ENCODE measurements around the gene GOLGB1. TPM values are rescaled to one million over a fixed set of nuclear protein-coding genes. Genes with fewer than 3 reads are reported as not detected.

The GOLGB1 gene
- total RNA-seq, 1 donor from 2014 or later, result 44.7 TPM

GRCh38 chr3:121759541-121760202 is 10.1 kb upstream of the GOLGB1 start:
- H3K27me3 Mint-ChIP-seq, result no peaks in the 10 kb centered on the region
- intact Hi-C loops (cut with micrococcal nuclease), result no loop called here
- DNase-seq, result no peak
- CTCF ChIA-PET, result no interaction called here
- H3K27ac Mint-ChIP-seq, result no peak overlapping the region
- no peaks in the 10 kb centered on the region for H3K36me3 Mint-ChIP-seq (ENCODE audit: low read depth)
- peak; percentile 28 for ATAC-seq (ENCODE audit: low read depth)
- no peaks in the 10 kb centered on the region for H3K9me3 Mint-ChIP-seq
- POLR2A ChIA-PET, result interaction anchor here (1.6 to 2.1 kb wide), 2 partner anchors 9 to 75 kb away, joined by 5 to 7 read pairs; partner anchors contain the start of genes EAF2, GOLGB1 and IQCB1
- no peak for TF ChIP-seq CTCF (IDR thresholded peaks at IDR 0.05)
- peaks cover 15% of the 10 kb centered on the region for H3K4me1 Mint-ChIP-seq
- H3K4me3 Mint-ChIP-seq, result no peak overlapping the region

- H3K4me1 Mint-ChIP-seq, result peaks cover 15% of the 10 kb centered on the region
- no peak overlapping the region for H3K27ac Mint-ChIP-seq
- CTCF ChIA-PET, result no interaction called here
Measured at GRCh38 chr3:121758727-121759450, 9.3 kb upstream of the GOLGB1 start.

GRCh38 chr3:121757812-121758545 is 8.4 kb upstream of the GOLGB1 start:
- H3K27me3 Mint-ChIP-seq, result no peaks in the 10 kb centered on the region
- intact Hi-C loops (cut with micrococcal nuclease), result no loop called here
- CTCF ChIA-PET, result no interaction called here

More at GRCh38 chr3:121758727-121759450, 9.3 kb upstream of the GOLGB1 start:
- Mint-ChIP-seq H3K27me3 (no peaks in the 10 kb centered on the region), H3K9me3 (no peaks in the 10 kb centered on the region), H3K4me3 (no peak overlapping the region), H3K36me3 (ENCODE audit: low read depth) (no peaks in the 10 kb centered on the region)
- TF ChIP-seq CTCF (IDR thresholded peaks at IDR 0.05), result no peak
- intact Hi-C loops (cut with micrococcal nuclease), result no loop called here
- no peak for ATAC-seq (ENCODE audit: low read depth)
- no peak for DNase-seq
- POLR2A ChIA-PET, result interaction anchor here (0.5 to 1.6 kb wide), 2 partner anchors 9 to 129 kb away, joined by 3 to 7 read pairs; partner anchors contain the start of gene GOLGB1

GRCh38 chr3:121757087-121757811 is 7.7 kb upstream of the GOLGB1 start:
- H3K27me3 Mint-ChIP-seq, result no peaks in the 10 kb centered on the region
- ChIA-PET POLR2A (no interaction called here), CTCF (no interaction called here)
- H3K4me1 Mint-ChIP-seq, result peaks cover 15% of the 10 kb centered on the region
- ATAC-seq (ENCODE audit: low read depth) (no peak), DNase-seq (no peak)
- no peak overlapping the region for H3K4me3 Mint-ChIP-seq
- H3K27ac Mint-ChIP-seq, result no peak overlapping the region
- H3K36me3 Mint-ChIP-seq (ENCODE audit: low read depth), result no peaks in the 10 kb centered on the region
- TF ChIP-seq CTCF (IDR thresholded peaks at IDR 0.05), result no peak
- intact Hi-C loops (cut with micrococcal nuclease), result no loop called here
- no peaks in the 10 kb centered on the region for H3K9me3 Mint-ChIP-seq

More at GRCh38 chr3:121757812-121758545, 8.4 kb upstream of the GOLGB1 start:
- Mint-ChIP-seq H3K27ac (no peak overlapping the region), H3K4me3 (no peak overlapping the region), H3K36me3 (ENCODE audit: low read depth) (no peaks in the 10 kb centered on the region), H3K4me1 (peaks cover 15% of the 10 kb centered on the region), H3K9me3 (no peaks in the 10 kb centered on the region)
- ATAC-seq (ENCODE audit: low read depth) (no peak), DNase-seq (no peak)
- no peak for TF ChIP-seq CTCF (IDR thresholded peaks at IDR 0.05)
- POLR2A ChIA-PET, result interaction anchor here (0.5 kb wide), 1 partner anchor 130 kb away, joined by 3 read pairs; no protein-coding TSS in a partner anchor

Measured in activated B cell treated with CpG ODN at 0.5 μM for 24 hours (primary cell).